ENCODE data around the gene SENP7.
A peak's percentile ranks its signal among the peaks of the same experiment; 100 is the strongest.

SENP7 gene

GRCh38 chr3:101340591-101340990 is 172.4 kb downstream of the SENP7 start:
- Histone ChIP-seq H3K18ac (ENCODE audit: low read length) (no peak overlapping the region), H4K91ac (ENCODE audit: low read depth, low read length) (no peak overlapping the region), H3K9ac (ENCODE audit: low read length) (no peak overlapping the region), H3K27me3 (ENCODE audit: insufficient read depth, low read length) (no peaks in the 10 kb centered on the region), H2AFZ (ENCODE audit: insufficient read depth, low read length, poor library complexity) (no peak overlapping the region), H3K4me1 (ENCODE audit: control insufficient read depth in 1 of 2, insufficient read depth in 2 of 2, low read length in 2 of 2) (no peaks in the 10 kb centered on the region), H3K14ac (ENCODE audit: low read length) (no peak overlapping the region), H3K79me2 (ENCODE audit: control insufficient read depth, insufficient read depth, low read length, poor library complexity) (no peaks in the 10 kb centered on the region), H3K4me3 (ENCODE audit: low read depth, low read length) (no peak overlapping the region), H3K9me3 (ENCODE audit: insufficient read depth, low read depth, low read length) (no peaks in the 10 kb centered on the region), H2BK5ac (ENCODE audit: low read depth, low read length, poor library complexity) (no peak overlapping the region), H2AK5ac (ENCODE audit: low read length) (no peak overlapping the region), H3K27ac (ENCODE audit: low read depth, low read length) (no peak overlapping the region), H3K36me3 (ENCODE audit: control insufficient read depth in 1 of 2, insufficient read depth in 2 of 2, low read length in 2 of 2) (no peaks in the 10 kb centered on the region), H3K4ac (ENCODE audit: low read depth, low read length) (no peak overlapping the region), H2BK120ac (ENCODE audit: insufficient read depth, low read length, poor library complexity) (no peak overlapping the region), H2BK12ac (ENCODE audit: low read length) (no peak overlapping the region), H4K8ac (ENCODE audit: low read depth, low read length) (no peak overlapping the region), H4K12ac (ENCODE audit: low read depth, low read length) (no peak overlapping the region), H3K4me2 (ENCODE audit: low read length) (no peak overlapping the region), H3K23ac (ENCODE audit: low read length) (no peak overlapping the region), H3K79me1 (ENCODE audit: low read length) (no peaks in the 10 kb centered on the region)
- WGBS (ENCODE audit: extremely low coverage, insufficient coverage, insufficient read length): no CpG with 5 or more reads among the region's 2 CpGs
- DNase-seq: no peak

GRCh38 chr3:101333883-101334282 is 179.1 kb downstream of the SENP7 start:
- Histone ChIP-seq H3K79me2 (ENCODE audit: control insufficient read depth, insufficient read depth, low read length, poor library complexity) (no peaks in the 10 kb centered on the region), H2AK5ac (ENCODE audit: low read length) (no peak overlapping the region), H3K9me3 (ENCODE audit: insufficient read depth, low read depth, low read length) (no peaks in the 10 kb centered on the region), H3K4ac (ENCODE audit: low read depth, low read length) (no peak overlapping the region), H2BK120ac (ENCODE audit: insufficient read depth, low read length, poor library complexity) (no peak overlapping the region), H3K23ac (ENCODE audit: low read length) (no peak overlapping the region), H4K91ac (ENCODE audit: low read depth, low read length) (no peak overlapping the region), H3K36me3 (ENCODE audit: control insufficient read depth in 1 of 2, insufficient read depth in 2 of 2, low read length in 2 of 2) (peaks cover 0 to 1% of the 10 kb centered on the region in 2 experiments), H3K9ac (ENCODE audit: low read length) (no peak overlapping the region), H3K14ac (ENCODE audit: low read length) (no peak overlapping the region), H2BK12ac (ENCODE audit: low read length) (no peak overlapping the region), H3K4me3 (ENCODE audit: low read depth, low read length) (peak overlapping the region; percentile 36), H3K27ac (ENCODE audit: low read depth, low read length) (no peak overlapping the region), H4K8ac (ENCODE audit: low read depth, low read length) (no peak overlapping the region), H3K27me3 (ENCODE audit: insufficient read depth, low read length) (no peaks in the 10 kb centered on the region), H2AFZ (ENCODE audit: insufficient read depth, low read length, poor library complexity) (no peak overlapping the region), H2BK5ac (ENCODE audit: low read depth, low read length, poor library complexity) (no peak overlapping the region), H3K4me1 (ENCODE audit: control insufficient read depth in 1 of 2, insufficient read depth in 2 of 2, low read length in 2 of 2) (no peaks in the 10 kb centered on the region), H3K79me1 (ENCODE audit: low read length) (no peaks in the 10 kb centered on the region), H3K18ac (ENCODE audit: low read length) (no peak overlapping the region), H4K12ac (ENCODE audit: low read depth, low read length) (no peak overlapping the region), H3K4me2 (ENCODE audit: low read length) (no peak overlapping the region)
- DNase-seq: no peak
- WGBS (ENCODE audit: extremely low coverage, insufficient coverage, insufficient read length): no CpG with 5 or more reads among the region's 7 CpGs

GRCh38 chr3:101329016-101329673 is 183.9 kb downstream of the SENP7 start:
- no peak overlapping the region for H2BK5ac ChIP-seq (ENCODE audit: low read depth, low read length, poor library complexity)
- H3K27me3 ChIP-seq (ENCODE audit: insufficient read depth, low read length): no peaks in the 10 kb centered on the region
- H4K12ac ChIP-seq (ENCODE audit: low read depth, low read length): no peak overlapping the region
- no peaks in the 10 kb centered on the region for H3K79me1 ChIP-seq (ENCODE audit: low read length)
- no peak overlapping the region for H2BK120ac ChIP-seq (ENCODE audit: insufficient read depth, low read length, poor library complexity)
- no peak overlapping the region for H2AFZ ChIP-seq (ENCODE audit: insufficient read depth, low read length, poor library complexity)
- no peak overlapping the region for H4K8ac ChIP-seq (ENCODE audit: low read depth, low read length)
- H3K36me3 ChIP-seq (ENCODE audit: control insufficient read depth in 1 of 2, insufficient read depth in 2 of 2, low read length in 2 of 2): peaks cover 0 to 3% of the 10 kb centered on the region in 2 experiments
- H3K27ac ChIP-seq (ENCODE audit: low read depth, low read length): no peak overlapping the region
- no peak overlapping the region for H3K4me3 ChIP-seq (ENCODE audit: low read depth, low read length)
- no peak overlapping the region for H3K14ac ChIP-seq (ENCODE audit: low read length)
- H3K4ac ChIP-seq (ENCODE audit: low read depth, low read length): no peak overlapping the region
- WGBS (ENCODE audit: extremely low coverage, insufficient coverage, insufficient read length): no CpG with 5 or more reads among the region's 7 CpGs
- no peaks in the 10 kb centered on the region for H3K4me1 ChIP-seq (ENCODE audit: control insufficient read depth in 1 of 2, insufficient read depth in 2 of 2, low read length in 2 of 2)
- no peak overlapping the region for H2BK12ac ChIP-seq (ENCODE audit: low read length)
- H4K91ac ChIP-seq (ENCODE audit: low read depth, low read length): no peak overlapping the region
- H3K18ac ChIP-seq (ENCODE audit: low read length): no peak overlapping the region
- no peak overlapping the region for H3K9ac ChIP-seq (ENCODE audit: low read length)
- no peak overlapping the region for H3K4me2 ChIP-seq (ENCODE audit: low read length)
- H3K9me3 ChIP-seq (ENCODE audit: insufficient read depth, low read depth, low read length): no peaks in the 10 kb centered on the region
- H3K79me2 ChIP-seq (ENCODE audit: control insufficient read depth, insufficient read depth, low read length, poor library complexity): no peaks in the 10 kb centered on the region
- no peak overlapping the region for H2AK5ac ChIP-seq (ENCODE audit: low read length)
- H3K23ac ChIP-seq (ENCODE audit: low read length): no peak overlapping the region
- no peak for DNase-seq

- peak in 1 of 2 donors; percentile 38 for DNase-seq
- H3K23ac ChIP-seq (ENCODE audit: low read length): no peak overlapping the region
- peaks cover 0 to 3% of the 10 kb centered on the region in 2 experiments for H3K36me3 ChIP-seq (ENCODE audit: control insufficient read depth in 1 of 2, insufficient read depth in 2 of 2, low read length in 2 of 2)
- no peak overlapping the region for H2BK120ac ChIP-seq (ENCODE audit: insufficient read depth, low read length, poor library complexity)
- H4K8ac ChIP-seq (ENCODE audit: low read depth, low read length): no peak overlapping the region
- no peak overlapping the region for H2BK5ac ChIP-seq (ENCODE audit: low read depth, low read length, poor library complexity)
- no peak overlapping the region for H3K14ac ChIP-seq (ENCODE audit: low read length)
- no peaks in the 10 kb centered on the region for H3K79me2 ChIP-seq (ENCODE audit: control insufficient read depth, insufficient read depth, low read length, poor library complexity)
- no peak overlapping the region for H3K4me3 ChIP-seq (ENCODE audit: low read depth, low read length)
- H3K27me3 ChIP-seq (ENCODE audit: insufficient read depth, low read length): no peaks in the 10 kb centered on the region
- WGBS (ENCODE audit: extremely low coverage, insufficient coverage, insufficient read length): no CpG with 5 or more reads among the region's 5 CpGs
- no peak overlapping the region for H3K9ac ChIP-seq (ENCODE audit: low read length)
- H3K4ac ChIP-seq (ENCODE audit: low read depth, low read length): no peak overlapping the region
- H2AK5ac ChIP-seq (ENCODE audit: low read length): no peak overlapping the region
- H3K18ac ChIP-seq (ENCODE audit: low read length): no peak overlapping the region
- H2AFZ ChIP-seq (ENCODE audit: insufficient read depth, low read length, poor library complexity): no peak overlapping the region
- no peak overlapping the region for H3K4me2 ChIP-seq (ENCODE audit: low read length)
- H2BK12ac ChIP-seq (ENCODE audit: low read length): no peak overlapping the region
- no peaks in the 10 kb centered on the region for H3K4me1 ChIP-seq (ENCODE audit: control insufficient read depth in 1 of 2, insufficient read depth in 2 of 2, low read length in 2 of 2)
- H3K79me1 ChIP-seq (ENCODE audit: low read length): no peaks in the 10 kb centered on the region
- no peaks in the 10 kb centered on the region for H3K9me3 ChIP-seq (ENCODE audit: insufficient read depth, low read depth, low read length)
- H4K12ac ChIP-seq (ENCODE audit: low read depth, low read length): no peak overlapping the region
- no peak overlapping the region for H4K91ac ChIP-seq (ENCODE audit: low read depth, low read length)
- no peak overlapping the region for H3K27ac ChIP-seq (ENCODE audit: low read depth, low read length)
These were observed 187.4 kb downstream of the SENP7 start for GRCh38 chr3:101325393-101326134.
